GM18870 (cell line): ENCODE data around the gene TRIM31.
"Not testable (repeated sequence)": the region's sequence is repeated elsewhere in the genome, so short reads cannot be mapped to it uniquely, and the experiment has no call there.

Experiments used
- ATAC-seq: cut with Tn5 transposase; IDR thresholded peaks from one replicate; pipeline ENCODE4 v1.9.1; 2021; ENCODE audit warnings: moderate library complexity; ENCODE audit not compliant: unreplicated experiment

Gene TRIM31

DNA sequence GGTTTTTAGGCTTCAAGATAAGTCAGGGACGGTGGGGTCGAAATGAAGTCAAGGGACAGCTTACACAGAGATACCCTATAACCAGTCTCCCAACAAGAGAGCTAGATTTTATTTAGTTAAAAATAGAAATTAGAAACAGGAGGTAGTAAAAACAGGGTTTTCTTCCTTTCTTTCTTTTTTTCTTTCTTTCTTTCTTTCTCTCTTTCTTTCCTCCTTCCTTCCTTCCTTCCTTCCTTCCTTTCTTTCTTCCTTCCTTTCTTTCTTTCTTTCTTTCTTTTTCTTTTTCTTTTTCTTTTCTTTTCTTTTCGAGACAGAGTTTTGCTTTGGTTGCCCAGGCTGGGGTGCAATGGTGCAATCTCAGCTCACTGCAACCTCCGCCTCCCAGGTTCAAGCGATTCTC lies 5.8 kb upstream of the TRIM31 start:
- ATAC-seq: not testable (repeated sequence)

DNA sequence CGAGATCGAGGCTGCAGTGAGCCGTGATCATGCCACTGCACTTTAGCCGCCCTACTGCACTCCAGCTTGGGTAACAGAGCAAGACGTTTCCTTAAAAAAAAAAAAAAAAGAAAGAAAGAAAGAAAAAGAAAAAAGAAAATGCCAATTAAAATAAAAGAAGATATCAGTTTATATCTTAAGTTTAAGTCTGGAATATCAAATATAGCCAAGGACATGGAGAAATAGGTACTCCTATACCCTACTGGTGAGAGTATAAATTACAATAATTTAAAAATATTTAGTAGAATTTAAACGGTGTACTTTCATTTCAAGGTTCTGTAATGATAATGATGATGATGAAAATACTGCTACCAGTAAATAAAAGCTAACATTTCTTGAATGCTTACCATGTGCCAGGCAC lies 3.8 kb upstream of the TRIM31 start:
- ATAC-seq: no peak

DNA sequence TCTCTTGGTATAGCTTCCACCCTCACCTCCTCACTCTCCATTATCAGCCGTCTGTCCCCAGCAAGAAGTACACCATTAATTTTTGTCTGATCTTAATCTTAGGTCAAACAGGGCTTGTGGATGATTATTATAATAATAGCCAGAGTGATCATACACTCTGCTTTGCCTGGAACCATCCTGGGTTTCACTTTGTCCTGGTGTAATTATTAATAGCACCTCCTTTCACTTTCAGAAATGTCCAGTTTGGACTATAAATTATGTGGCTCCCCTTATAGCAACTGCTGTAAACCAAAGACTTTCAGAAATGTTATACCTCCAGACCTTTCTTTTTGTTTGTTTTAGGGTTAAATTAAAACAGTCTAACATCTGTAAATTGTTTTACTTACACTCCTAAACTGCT lies 951 bp upstream of the TRIM31 start:
- no peak for ATAC-seq

DNA sequence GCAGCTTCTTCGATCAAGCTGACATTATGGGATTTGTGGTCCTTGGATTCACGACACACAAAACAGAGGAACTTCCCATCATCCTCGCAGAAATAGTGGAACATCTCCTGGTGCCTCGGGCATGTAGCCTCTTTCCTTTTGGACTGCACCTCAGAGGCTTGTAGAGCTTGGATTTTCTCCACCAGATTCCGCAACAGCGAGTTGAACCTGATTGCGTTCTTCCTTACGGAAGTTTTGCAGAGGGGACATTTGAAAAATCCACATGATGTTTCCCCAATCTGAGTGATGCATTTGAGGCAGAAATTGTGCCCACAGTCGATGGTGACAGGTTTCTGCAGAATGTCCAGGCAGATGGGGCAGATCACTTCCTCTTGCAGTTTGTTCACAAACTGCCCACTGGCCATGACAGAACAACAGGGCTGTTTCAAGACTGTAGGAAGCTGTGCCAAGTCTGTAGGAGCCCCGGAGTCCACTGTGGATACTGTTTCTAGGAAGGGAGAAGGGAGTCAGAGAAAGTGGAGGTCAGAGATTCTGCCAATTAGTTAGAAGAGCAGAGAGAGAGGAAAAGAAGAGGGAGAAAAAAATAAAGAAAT lies 392 bp downstream of the TRIM31 start:
- ATAC-seq: no peak

GRCh38 chr6:30111266-30111856 lies 1.5 kb downstream of the TRIM31 start:
- ATAC-seq: no peak

DNA sequence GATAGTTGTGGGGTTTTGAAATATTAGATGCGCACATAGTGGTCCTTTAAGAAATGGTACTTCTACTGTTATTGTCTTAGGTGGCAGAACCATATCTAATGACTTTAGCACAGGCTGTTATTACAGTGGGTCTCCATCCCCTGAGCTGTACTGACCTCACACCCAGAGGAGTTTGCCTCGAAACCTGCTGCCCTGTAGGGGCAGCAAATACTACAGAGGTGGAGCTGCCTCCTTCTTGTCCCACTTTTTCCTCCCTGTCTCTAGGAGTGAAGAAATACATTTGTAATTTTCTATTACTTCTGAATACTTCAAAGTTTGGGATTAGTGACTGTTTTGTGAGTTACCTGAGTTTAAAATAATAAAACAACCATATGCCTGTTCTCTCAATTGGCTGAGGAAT lies 8.2 kb downstream of the TRIM31 start:
- no peak for ATAC-seq

GRCh38 chr6:30103872-30104179 lies 9.1 kb downstream of the TRIM31 start:
- no peak for ATAC-seq

DNA sequence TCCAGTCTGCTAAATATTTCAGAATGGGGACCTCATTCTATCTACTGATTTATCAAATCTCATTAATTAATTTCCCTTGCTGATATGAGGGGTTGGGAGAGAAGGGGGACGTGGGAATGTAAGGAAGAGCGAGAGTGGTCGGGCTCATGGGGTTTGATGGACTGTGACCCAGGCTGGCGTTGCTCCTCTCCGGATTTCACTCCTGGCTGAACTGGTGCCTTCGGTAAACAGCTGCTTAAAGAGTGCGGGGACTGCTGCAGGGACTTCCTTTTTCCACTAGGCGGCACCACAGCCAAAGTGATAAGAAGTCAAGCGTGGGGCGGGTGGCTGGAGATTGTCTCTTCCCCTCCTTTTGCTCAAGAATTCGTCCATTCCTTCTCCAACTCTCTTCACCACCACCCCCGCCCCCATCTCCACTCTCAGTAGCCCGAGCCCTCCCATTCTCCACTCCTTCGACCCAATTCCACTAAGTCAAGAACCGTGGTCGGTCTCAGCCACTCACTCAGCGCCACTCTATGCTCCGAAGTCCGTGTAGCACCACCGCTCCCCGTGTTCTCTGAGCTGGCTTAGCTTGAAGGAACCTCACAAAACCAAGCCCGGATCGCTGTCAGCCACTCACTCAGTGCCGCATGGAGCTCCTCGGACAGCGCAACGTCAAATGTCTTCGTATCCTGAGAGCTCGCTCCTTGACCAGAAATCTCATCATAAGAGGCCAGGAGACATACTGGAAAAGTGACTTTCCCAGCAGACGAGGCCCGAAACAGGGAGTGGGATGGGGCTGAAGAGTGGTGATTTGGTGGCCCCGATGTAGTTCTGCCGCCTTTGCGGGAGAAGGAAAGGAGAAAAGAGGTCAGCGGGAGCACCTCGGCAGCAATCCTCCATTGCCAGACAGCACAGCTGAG lies 9.7 kb downstream of the TRIM31 start:
- no peak for ATAC-seq

GRCh38 chr6:30102414-30102969 lies 10.4 kb downstream of the TRIM31 start:
- ATAC-seq: no peak

- ATAC-seq: no peak
Observed at GRCh38 chr6:30101444-30102413, 11.2 kb downstream of the TRIM31 start.

- no peak for ATAC-seq
Observed at GRCh38 chr6:30100585-30101443, 12.1 kb downstream of the TRIM31 start.

DNA sequence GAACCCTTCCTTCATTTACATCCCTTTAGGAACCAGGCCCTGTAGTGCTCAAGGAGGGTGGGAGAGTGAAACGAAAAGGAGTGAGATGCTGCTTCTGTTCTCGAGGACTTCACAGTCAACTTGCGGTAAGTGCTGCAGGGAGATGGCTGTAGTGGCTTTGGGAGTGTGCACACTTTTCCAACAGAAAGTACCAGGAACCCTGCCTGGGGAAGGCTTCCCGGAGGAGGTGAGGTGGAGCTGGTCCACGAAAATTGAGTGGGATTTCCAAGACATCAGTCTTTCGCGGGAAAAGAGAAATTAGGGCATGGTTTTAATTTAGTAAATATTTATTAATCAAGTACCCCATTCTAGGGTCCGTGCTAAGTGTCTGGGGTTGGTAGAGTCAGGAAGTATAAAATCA lies 12.7 kb downstream of the TRIM31 start:
- ATAC-seq: no peak

- no peak for ATAC-seq
Observed at GRCh38 chr6:30097902-30098768, 14.8 kb downstream of the TRIM31 start.

- ATAC-seq: no peak
Observed at GRCh38 chr6:30096829-30097228, 16.1 kb downstream of the TRIM31 start.

DNA sequence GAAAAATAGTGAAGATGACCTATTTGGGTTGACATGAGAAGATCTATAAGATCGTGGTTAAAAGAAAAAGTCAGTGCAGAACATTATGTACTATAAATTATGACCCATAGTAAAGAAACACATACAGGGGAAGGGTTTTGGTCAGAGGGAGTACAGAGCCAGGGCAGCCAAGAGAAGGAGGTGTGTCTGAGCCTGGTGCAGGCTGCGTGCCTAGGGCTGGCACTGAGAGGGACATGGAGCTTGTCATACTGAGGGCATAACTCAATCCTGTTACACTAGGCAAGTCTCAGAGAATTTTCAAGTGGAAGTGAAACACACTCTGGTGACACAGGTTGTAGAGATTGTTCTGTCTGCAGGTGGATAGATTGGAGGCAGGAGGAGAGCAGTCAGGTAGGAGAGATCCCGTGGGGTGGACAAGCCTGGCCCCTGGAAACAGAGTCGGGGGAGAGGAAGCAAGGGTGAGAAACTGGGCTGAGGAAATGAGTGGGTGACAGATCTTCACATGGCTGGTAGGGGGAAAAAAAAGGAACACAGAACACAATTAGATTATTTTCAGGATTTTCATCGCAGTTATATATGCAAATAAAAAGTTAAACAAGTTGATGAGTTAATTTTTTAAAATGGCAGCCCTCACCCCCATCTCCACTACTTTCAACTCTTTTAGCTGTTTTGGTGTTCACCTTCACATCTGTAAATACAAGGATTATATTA lies 18.8 kb downstream of the TRIM31 start:
- ATAC-seq: no peak

DNA sequence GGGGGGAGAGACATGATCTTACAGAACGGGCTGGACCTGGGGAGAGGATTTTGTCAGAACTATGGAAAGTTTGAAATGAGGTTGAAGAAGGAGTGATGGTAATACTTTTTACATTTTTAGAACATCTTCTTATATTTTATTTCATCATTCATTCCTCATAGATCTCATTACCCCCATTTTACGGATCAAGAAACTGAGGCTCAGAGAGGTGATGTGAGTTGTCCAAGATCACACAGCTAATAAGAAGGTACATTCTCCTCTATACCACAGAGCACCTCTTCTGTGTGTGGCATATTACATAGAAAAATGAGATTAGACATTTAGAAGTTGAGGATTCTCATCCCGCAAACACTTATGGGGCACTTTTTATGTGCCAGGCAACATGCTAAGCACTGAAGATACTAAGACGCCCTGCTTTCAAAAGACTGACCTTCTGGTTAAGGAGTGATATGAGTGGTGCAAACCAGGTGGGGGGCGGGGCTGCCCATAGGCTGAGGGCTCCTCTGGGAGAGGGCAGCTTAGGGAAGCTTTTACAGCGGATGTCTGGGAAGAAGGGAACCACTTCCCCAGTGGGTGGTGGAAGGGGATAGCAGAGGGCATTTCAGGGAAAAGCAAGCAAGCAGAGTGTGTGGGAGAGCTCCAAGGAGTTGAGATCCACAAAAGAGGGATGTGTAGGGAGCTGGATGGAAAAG lies 19.9 kb downstream of the TRIM31 start:
- ATAC-seq: no peak

- no peak for ATAC-seq
Observed at GRCh38 chr6:30091577-30092381, 21.1 kb downstream of the TRIM31 start.
